HUDEP-2 (cell line): Measurements from ENCODE around the gene MFAP3L.

Source experiments
- DNase-seq, 76 experiments: peaks; one replicate each; lab custom pipeline; 2025; ENCODE audit not compliant: unreplicated experiment in 76 of 76; lab: John Stamatoyannopoulos, UW

MFAP3L gene

GRCh38 chr4:169996379-169997240 is 29.6 kb downstream of the MFAP3L start:
- no peak for DNase-seq

- no peak for DNase-seq
Observed at GRCh38 chr4:169993531-169993930, 32.7 kb downstream of the MFAP3L start.

GRCh38 chr4:169988252-169988651 is 37.9 kb downstream of the MFAP3L start:
- DNase-seq, result no peak

GRCh38 chr4:169987327-169988228 is 38.6 kb downstream of the MFAP3L start:
- no peak for DNase-seq

- no peak for DNase-seq
Observed at GRCh38 chr4:169986369-169986768, 39.8 kb downstream of the MFAP3L start.

- no peak for DNase-seq
Observed at GRCh38 chr4:169985881-169986280, 40.3 kb downstream of the MFAP3L start.

GRCh38 chr4:169984745-169985144 is 41.5 kb downstream of the MFAP3L start:
- no peak for DNase-seq

GRCh38 chr4:169984173-169984572 is 42.0 kb downstream of the MFAP3L start:
- no peak for DNase-seq

- DNase-seq, result no peak
Observed at GRCh38 chr4:169976951-169977350, 49.2 kb downstream of the MFAP3L start.

GRCh38 chr4:169975838-169976796 is 50.1 kb downstream of the MFAP3L start:
- DNase-seq, result no peak

GRCh38 chr4:169975131-169975837 is 50.9 kb downstream of the MFAP3L start:
- no peak for DNase-seq

- no peak for DNase-seq
Observed at GRCh38 chr4:169971456-169972015, 54.7 kb downstream of the MFAP3L start.

- DNase-seq, result no peak
Observed at GRCh38 chr4:169968999-169969398, 57.2 kb downstream of the MFAP3L start.

- DNase-seq, result no peak
Observed at GRCh38 chr4:169963998-169964397, 62.2 kb downstream of the MFAP3L start.

- no peak for DNase-seq
Observed at GRCh38 chr4:169959254-169959653, 66.9 kb downstream of the MFAP3L start.

GRCh38 chr4:169958629-169959028 is 67.6 kb downstream of the MFAP3L start:
- no peak for DNase-seq

- DNase-seq, result no peak
Observed at GRCh38 chr4:169957785-169958184, 68.4 kb downstream of the MFAP3L start.

- DNase-seq, result peak in 1 of 76 experiments; percentile 1
Observed at GRCh38 chr4:169956091-169956843, 69.9 kb downstream of the MFAP3L start.

- DNase-seq, result no peak
Observed at GRCh38 chr4:169955521-169955920, 70.7 kb downstream of the MFAP3L start.
